ENCODE measurements around the gene PRPF6.

PRPF6 gene, protein sequence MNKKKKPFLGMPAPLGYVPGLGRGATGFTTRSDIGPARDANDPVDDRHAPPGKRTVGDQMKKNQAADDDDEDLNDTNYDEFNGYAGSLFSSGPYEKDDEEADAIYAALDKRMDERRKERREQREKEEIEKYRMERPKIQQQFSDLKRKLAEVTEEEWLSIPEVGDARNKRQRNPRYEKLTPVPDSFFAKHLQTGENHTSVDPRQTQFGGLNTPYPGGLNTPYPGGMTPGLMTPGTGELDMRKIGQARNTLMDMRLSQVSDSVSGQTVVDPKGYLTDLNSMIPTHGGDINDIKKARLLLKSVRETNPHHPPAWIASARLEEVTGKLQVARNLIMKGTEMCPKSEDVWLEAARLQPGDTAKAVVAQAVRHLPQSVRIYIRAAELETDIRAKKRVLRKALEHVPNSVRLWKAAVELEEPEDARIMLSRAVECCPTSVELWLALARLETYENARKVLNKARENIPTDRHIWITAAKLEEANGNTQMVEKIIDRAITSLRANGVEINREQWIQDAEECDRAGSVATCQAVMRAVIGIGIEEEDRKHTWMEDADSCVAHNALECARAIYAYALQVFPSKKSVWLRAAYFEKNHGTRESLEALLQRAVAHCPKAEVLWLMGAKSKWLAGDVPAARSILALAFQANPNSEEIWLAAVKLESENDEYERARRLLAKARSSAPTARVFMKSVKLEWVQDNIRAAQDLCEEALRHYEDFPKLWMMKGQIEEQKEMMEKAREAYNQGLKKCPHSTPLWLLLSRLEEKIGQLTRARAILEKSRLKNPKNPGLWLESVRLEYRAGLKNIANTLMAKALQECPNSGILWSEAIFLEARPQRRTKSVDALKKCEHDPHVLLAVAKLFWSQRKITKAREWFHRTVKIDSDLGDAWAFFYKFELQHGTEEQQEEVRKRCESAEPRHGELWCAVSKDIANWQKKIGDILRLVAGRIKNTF

DNA sequence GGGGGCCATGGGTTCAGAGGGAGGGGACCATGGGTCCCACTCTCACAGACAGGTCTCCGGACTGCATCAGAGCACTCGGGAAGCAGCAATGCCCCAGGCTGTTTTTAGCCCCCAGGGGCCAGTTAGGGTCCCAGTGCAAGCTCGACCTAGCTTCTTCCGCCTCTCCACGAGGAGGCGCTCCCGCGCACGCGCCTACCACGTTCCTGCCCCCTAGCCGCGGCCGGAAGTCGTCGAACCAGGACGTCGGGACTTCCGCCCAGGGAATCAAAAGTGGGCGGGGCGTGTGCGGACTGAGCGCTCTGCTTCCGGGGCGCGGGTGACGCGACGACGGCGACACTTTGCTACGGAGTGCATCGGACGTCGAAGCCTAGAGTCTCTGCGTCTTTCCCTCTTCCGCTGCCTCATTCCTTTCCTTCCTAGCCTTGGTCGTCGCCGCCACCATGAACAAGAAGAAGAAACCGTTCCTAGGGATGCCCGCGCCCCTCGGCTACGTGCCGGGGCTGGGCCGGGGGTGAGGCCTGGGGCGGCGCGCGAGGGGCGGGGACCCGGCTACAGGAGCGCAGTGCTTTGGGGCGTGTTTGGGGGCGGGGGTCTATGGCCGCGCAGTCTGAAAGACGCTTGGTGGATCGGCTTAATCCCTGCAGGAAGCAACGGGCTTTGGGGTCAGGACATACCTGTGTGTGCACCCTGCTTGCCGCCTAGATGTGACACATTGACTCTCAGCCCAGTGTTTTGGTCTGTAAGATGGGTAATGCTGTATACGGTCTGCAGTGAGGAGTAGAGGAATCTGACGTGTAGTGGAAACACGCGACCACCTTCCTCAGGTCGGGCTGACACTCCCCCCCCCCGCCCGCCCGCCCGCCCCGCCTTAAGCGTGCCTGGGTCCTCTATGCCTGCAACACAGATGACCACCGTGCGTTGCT lies at the start of gene PRPF6:
Gene PRPF6 (plus strand): TSS at position 327 of the 923 bp plus-strand sequence. CDS start 114 bp downstream, at position 441.
- ATAC-seq = peak; percentile 58

DNA sequence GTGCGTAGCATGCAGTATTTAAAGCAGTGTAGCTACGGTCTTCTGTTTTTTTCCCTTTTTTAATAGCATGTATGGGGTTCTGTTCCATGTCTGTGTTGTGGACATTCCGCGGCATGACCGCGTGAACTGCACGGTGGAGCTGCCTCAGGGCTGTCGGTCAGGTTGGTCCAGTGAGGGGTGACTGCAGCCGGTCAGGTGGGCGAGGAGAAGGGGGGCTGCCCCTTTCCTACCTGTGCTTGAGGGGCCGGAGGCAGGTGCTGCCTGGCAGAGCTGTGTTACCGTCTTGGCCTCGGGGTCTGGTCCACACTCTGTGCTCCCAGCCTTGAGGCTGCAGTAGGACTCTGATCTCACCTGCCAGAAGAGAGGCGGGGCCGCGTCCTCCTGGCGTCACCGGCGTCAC lies 49.2 kb upstream of the PRPF6 start:
- ATAC-seq (no peak), DNase-seq (no peak)

More for the DNA sequence above, at the start of gene PRPF6:
- DNase-seq = peak; percentile 97

DNA sequence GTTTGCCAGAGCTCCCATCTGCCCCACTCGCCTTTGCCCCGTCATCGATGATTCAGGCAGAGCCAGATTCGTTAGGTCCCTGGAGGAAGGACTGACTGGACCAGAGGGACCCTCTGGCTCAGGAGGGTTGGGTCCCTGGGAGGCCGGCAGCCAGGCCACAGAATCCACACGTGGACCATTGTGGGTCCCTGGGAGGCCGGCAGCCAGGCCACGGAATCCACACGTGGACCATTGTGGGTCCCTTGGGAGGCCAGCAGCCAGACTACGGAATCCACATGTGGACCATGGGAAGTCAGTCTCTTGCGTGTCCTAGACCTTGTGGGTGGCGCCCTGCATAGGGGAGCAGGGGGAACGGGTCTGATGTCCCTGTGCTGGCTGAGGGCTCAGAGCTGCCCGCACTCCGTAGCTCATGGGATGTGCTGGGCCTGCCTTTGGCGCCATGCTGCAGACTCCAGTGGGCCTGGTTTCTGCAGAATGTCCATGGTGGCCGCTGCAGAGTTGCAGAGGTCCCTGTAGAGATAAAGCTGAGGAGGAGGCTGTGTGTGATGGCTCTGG lies 48.2 kb upstream of the PRPF6 start:
- DNase-seq (no peak), ATAC-seq (no peak)

DNA sequence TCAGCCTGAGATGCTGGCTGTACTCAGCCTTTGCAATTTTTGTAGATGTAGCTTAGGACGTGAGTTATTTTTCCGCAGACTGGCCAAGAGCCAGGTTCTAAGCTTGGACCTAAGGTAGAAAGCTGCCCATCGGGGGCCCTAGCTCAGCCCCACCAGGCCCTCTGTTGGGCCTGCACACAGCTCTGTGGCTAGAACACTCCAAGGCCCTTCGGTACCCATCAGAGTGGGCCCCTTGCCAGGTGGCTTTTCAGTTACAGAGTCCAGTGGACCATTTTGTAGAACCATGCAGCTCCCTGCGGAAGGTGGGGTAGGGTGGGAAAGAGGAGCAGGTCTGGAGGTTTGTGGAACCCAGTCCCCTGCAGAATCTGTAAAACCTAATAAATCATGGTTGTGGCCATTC lies 47.3 kb upstream of the PRPF6 start:
- DNase-seq (no peak), ATAC-seq (no peak)

DNA sequence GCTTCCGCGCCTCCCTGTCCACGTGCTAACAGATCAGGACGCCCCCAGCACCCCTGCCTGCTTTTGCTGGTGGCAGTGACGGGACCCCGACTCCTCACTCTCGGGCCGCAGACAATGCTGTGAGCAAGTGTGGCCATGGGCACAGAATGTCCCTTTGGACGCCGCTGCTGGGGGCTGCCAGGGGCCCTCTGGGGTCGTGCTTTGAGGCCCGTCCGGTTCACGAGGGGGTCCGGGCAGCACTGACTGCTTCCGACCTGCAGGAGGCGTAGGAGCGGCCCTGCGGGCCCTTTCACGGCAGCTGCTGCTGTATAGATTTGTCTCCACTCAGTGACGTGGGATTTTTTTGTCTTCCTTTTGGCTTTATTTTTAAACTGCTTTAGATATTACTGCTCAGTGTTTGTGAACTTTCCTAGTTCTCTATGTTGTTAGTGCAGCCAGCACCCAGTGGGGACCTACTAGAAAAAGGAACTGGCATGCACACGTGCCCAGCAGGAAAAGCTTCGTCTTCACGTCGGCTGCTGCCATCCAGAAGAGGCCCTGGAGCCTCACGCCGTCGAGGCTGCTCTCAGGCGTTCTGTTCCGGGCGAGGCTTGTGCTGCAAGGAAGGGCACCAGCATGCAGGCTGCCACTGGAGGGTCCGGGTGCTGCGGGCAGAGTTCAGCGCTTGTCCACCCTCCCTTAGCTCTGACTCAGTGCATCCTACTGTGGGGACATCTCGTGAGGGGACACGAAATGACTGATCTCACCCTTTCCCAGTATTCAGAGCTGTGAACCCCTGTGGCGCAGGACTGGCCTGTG lies 46.5 kb upstream of the PRPF6 start:
- no peak for ATAC-seq
- DNase-seq = no peak

DNA sequence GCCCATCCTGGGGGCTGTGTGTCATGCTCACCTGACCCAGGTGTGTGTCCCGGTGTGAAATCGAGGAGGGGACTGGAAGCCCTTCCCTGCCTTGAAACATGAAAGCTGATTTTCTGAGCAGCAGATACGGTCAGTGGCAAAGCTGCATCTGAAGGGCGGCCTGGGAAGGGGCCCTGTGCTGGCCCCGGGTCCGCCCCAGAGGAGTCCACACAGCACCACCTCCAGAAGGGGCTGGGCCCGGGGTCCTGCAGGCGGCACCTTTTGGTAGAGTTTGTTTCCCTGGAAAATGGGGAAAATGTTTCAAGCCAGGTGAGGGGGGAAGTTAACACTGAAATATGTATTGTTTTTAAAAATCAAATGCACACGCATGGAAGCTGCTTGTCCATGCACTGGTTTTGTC lies 45.5 kb upstream of the PRPF6 start:
- DNase-seq = no peak
- no peak for ATAC-seq

DNA sequence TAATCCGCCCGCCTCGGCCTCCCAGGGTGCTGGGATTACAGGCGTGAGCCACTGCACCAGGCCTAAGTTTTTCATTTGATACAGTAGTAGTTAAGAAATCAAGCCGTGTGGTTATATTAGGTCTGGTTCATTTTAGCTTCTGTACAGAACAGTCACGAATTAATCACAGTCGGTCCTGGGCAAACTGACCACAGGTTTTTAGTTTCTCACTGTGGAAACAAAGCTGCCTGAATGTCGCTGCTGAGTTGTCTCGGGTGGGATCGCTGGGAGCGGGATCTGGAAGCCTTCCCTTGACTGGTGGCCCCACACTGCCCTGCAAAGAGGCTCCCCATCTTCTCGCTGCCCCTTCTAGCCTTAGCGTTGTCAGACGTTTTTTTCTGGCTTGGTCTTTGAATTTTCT lies 43.3 kb upstream of the PRPF6 start:
- ATAC-seq (no peak), DNase-seq (no peak)

DNA sequence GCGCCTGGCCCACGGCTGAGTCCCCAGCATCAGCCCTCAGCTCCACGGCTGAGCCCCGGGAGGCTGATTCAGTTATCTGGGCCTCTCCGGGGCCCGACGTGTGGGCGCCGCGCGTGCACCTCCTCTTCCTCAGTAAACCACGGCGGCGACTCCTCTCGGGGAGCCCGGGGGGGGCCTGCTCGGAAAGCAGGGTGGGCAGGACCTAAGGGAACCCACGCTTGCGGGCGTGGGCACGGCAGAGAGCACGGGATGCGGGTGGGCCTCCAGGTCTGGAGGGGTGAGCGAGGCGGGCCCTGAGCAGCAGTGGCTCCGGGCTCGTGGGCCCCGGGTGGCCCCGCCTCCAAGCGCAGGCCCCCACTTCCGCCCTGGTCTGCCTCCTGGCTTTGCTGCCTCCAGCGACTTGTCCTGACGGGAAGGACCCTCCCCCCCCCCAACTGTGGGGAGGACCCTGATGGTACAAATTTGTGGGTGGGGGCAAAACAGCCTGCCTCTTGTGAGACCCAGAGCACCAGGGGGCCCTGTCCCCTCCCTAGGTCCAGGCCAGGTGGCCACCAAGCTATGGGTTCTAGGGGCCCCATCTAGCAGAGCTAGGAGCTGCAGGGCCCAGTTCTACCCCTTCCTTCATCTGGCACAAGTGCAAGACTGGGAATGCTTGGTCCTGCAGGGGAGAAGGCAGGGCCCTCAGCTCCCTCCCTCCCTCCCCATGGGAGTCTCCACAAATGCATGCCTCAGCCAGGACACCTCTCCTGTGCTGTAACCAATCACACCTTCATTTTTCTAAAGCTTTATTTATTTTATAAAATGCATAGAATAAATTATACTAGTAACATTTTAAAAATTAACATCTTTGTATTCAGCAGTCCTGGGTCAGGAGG lies 41.6 kb upstream of the PRPF6 start:
- DNase-seq (no peak), ATAC-seq (no peak)

DNA sequence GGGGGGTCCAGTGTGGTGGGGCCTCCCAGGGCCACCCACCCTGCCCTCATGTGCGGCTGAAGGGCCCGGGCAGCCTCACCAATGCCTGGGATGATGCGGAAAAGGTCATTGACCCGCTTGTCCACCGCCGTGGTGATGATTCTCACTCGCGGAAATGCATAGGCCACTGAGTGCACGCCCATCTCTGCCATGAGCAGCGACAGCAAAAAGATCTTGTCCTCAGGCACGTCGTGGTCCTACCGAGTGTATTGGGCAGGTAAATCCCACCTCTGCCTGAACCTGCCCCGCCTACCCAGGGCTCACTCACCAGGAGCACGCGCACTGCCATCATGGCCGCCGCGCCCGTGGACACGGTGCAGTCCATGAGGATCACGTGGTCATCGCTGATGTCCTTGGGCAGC lies 40.9 kb upstream of the PRPF6 start:
- no peak for ATAC-seq
- no peak for DNase-seq

DNA sequence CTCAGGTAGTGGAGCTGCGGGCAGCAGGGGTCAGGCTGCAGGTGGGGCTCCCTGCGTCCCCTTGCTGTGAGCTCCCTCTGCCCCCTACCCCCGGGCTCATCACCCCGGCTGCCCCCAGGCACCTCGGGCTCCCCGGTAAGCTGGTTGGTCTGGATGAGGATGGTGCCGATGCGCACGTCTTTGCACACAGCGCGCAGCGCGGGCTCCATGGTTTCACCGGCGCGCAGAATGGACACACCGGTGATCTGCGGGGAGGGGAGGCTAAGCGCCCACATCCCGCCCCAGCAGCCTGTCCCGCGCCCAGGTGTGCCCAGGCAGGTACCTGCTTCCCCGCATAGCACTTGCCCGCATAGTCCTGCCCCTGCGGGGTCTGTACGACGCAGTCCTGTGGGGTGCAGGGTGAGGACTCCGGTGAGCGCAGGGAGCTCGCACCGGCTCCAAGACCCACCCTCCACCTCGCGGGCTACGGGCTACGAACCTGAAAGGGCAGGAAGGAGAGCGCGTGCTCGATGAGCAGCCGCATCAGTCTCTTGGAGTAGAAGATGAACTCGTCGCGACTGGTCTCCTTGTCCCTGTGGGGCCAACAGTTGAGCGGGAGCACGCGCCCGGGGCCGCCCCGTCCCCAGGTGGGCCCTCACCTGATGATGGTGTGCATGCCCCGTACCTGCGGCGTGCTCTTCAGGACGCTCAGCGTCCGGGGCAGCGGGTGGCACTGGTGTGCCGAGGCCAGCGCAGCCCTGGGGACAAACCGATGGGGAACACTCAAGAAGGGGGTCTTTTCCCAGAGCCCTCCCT lies 40.3 kb upstream of the PRPF6 start:
- ATAC-seq (no peak), DNase-seq (no peak)

DNA sequence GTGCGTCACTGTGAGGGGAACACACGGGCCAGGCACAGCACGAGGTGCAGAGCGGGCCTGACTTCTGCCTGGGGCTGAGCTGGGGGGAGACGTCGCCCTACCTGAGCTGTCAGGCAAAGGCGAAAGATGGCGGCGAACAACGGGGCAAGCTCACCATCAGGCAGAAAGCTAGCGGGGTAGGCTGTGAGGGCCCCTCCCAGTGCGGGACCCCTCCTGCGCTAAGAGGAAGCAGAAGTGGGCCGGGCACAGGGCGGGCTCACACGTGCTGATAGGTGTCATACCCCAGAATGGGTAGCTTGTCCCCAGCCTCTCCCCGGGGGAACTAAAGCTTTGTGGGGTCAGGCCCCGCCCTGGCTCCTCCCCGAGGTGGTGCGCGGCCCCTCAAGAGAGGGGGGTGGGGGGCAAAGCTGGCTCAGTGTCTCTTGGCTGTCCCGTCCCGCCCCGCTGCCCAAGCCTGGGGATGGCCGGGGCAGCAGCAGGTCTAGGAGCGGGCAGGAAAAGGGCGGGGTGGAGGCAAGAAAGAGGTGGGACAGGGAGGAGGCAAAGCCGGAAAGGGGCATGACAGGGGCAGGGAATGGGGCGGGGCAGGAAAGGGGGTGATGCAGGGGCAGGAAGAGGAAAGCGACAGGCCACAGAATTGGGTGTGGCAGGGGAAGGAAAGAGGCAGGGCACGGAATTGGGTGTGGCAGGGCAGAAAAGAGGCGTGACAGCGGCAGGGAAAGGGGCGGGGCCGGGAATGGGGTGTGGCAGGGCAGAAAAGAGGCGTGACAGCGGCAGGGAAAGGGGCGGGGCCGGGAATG lies 39.5 kb upstream of the PRPF6 start:
- DNase-seq (peak; percentile 78), ATAC-seq (peak; percentile 60)

DNA sequence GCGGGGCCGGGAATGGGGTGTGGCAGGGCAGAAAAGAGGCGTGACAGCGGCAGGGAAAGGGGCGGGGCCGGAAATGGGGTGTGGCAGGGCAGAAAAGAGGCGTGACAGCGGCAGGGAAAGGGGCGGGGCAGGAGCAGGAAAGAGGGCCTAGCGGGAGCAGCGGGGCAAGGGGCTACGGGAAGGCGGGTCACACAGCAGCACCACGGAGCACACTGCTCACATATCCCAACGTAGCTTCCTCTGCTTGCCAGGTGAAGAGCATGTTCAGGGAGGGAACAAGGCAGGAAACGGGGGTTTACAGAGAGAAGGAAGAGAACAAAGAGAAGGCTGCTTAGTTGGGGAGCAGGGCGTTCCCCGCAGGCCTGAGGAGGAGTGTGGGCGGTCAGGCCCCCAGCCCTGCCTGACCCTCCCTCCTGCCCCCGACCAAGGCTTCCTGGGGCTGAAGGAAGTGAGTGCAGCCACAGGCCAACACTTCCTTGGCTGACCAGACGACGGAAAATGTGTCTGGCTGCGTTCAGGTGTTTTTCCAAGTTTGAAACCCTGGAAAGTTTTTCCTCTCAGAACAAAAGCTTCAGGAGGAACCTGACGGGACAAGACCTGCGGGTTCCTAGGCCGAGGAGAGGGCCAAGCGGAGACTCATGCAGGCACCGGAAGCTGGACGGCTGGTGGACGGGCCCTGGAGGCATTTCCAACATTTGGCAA lies 38.5 kb upstream of the PRPF6 start:
- peak; percentile 68 for DNase-seq
- ATAC-seq = no peak

DNA sequence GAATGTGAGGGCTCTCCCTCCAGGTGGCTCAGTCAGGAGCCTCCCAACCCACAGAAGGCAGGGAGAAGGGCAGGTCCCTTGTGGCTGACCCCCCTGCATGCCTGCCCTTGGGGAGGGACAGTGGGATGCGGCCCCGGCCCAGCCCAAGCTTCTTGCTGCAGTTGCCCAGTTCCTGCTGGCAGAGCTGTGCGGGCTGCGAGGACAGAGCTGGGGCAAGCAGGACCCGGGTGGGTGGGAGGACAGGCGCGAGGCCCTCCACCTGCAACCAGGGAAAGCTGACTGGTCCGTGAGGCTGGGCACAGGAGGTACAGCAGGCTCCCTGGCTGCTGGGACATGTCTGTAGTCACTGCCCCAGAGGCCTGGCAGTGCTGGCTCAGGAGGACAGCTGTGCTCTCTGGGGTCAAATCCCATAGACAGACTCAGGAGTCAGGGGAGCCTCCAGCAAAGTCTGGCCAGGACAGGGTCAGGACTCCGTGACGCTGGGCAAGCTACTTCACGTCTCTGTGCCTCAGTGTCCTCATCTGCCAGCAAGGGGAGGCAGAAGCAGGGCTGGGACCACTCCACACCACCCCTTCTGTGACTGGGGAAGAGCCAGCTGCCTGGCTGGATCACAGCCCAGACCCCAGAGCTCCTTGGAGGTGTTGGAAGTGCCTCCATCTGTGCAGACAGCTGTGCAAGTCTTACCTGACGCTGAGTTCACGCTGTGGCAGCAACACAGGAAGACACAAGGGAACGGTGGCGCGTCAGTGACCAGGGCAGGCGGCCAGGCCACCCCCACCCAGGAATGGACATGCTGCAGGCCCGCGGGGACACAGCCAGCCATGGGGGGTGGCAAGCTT lies 37.7 kb upstream of the PRPF6 start:
- no peak for ATAC-seq
- no peak for DNase-seq

DNA sequence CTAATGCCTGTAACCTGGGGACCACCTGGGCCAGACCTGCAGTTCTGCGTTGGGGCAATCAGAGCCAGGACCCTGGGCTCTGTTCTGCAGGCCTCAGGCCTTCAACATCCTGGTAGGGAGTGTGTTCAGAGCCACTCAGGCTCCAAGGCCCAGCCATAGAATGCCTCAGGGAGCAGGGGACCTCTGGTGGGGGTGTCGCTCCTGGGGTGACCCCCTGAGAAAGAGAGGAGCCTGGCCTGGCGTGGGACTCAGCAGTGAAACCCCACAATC lies 37.2 kb upstream of the PRPF6 start:
- DNase-seq (peak; percentile 2), ATAC-seq (no peak)

DNA sequence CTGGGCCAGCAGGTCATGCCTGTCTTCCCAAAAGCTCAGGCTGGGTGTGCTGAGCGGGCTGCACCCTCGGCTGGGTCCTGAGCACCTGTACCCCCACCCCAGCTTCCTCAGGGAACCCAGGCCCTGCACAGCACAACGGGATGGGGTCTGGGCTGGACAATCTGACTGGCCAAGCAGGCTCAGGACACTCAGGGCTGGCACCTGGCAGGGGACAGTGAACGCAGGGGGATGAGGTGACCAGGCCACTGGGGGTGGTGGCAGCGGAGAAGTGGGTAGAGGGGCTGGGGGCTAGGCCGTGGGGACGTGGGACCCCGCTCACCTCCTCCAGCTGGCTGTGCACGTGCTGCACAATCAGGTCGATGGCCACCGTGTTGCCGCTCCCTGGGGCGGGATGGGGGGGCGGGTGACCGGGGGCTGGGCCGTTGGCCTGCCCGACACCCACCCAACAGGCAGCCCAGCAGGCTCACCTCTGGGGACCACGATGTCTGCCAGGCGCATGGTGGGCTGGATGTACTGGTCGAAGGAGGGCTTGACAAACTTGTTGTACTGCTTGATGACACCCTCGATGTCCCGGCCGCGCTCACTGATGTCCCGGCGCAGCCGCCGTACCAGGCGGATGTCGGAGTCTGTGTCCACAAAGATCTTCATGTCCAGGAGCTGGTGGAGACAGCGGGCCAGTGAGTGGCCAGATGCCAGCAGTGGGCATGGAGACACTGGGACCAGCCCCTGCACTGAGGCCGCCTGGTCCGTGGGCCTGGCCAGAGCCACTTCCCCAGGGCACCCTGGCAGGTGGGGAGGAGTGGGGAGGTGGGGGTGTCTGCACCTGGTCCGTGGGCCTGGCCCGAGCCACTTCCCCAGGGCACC lies 36.6 kb upstream of the PRPF6 start:
- DNase-seq (peak; percentile 2), ATAC-seq (no peak)

Data from stimulated activated naive CD8-positive, alpha-beta T cell treated with anti-CD3 and anti-CD28 coated beads, Interleukin-15, Interleukin-2, amounts not matched to agents 100 U/mL and 50 U/mL, for 24 hours (primary cell).